ENCODE measurements around the gene PHLDA3.

PHLDA3 gene

DNA sequence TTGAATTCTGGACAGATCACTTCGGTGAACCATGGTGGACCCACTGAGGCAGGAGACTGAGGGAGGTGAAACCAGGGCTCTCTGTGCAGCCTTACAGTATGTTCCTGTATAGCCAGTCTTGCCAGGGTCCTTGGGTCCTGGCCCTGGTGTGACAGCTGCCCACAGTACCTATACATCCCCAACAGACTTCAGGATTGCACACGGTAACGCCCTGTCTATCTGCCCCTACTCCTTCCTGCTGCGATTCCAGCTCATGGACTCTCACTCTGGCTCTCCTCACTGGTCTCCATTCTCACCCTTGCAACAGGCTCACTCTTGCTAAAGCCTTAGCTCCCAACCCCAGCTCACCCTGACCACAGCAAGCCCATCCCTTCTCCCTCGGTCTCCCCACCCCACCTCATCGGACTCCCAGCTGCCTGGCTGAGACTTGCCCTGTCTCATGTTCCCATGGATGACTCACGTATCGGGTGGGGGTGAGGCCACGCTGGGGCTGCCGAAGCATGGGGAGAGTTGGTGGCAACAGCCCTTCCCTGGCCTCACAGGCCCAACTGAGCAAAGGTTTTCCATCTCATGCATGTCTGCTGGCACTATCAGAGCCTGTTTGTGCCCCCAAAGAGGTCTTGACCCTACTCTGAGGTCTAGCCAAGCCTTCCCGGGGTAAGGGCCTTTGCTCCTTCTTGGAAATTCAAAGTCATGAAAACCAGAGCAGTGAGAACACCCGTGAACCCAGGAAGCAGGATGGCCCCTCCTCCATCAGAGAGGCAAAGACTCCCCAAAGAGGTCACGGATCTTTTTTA lies 7.1 kb downstream of the PHLDA3 start (continued):
- TF ChIP-seq, protein P1, sequence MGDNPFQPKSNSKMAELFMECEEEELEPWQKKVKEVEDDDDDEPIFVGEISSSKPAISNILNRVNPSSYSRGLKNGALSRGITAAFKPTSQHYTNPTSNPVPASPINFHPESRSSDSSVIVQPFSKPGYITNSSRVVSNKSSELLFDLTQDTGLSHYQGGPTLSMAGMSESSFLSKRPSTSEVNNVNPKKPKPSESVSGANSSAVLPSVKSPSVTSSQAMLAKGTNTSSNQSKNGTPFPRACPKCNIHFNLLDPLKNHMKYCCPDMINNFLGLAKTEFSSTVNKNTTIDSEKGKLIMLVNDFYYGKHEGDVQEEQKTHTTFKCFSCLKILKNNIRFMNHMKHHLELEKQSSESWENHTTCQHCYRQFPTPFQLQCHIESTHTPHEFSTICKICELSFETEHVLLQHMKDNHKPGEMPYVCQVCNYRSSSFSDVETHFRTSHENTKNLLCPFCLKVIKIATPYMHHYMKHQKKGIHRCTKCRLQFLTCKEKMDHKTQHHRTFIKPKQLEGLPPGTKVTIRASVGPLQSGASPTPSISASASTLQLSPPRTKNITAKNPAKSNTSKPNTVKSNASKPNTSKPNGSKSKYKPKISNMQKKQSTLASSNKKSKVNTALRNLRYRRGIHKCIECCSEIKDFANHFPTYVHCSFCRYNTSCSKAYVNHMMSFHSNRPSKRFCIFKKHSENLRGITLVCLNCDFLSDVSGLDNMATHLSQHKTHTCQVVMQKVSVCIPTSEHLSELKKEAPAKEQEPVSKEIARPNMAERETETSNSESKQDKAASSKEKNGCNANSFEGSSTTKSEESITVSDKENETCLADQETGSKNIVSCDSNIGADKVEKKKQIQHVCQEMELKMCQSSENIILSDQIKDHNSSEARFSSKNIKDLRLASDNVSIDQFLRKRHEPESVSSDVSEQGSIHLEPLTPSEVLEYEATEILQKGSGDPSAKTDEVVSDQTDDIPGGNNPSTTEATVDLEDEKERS (tag by site-specific recombination; IDR thresholded peaks at IDR 0.05), result no peak
- TF ChIP-seq ZNF830 (tag by site-specific recombination; IDR thresholded peaks at IDR 0.05; ENCODE audit: low read depth) (no peak), GLIS1 (tag by site-specific recombination; IDR thresholded peaks at IDR 0.05) (peak; percentile 78), ZBTB8A (tag by site-specific recombination; IDR thresholded peaks at IDR 0.05) (0 out of 2 replicates have a peak, but pooled peaks have one; percentile 14), ZNF19 (tag by site-specific recombination; IDR thresholded peaks at IDR 0.05; ENCODE audit: low read depth) (no peak), ZNF560 (tag by site-specific recombination; IDR thresholded peaks at IDR 0.05; ENCODE audit: borderline replicate concordance) (no peak), ZBTB20 (tag by site-specific recombination; IDR thresholded peaks at IDR 0.05) (peak; percentile 82), ZNF510 (tag by site-specific recombination; IDR thresholded peaks at IDR 0.05; ENCODE audit: insufficient replicate concordance) (no peak), ZNF660 (tag by site-specific recombination; IDR thresholded peaks at IDR 0.05) (peak; percentile 47; the same call in 1 of the 2 replicates), ZNF202 (tag by site-specific recombination; IDR thresholded peaks at IDR 0.05; ENCODE audit: borderline replicate concordance) (no peak), ZEB2 (tag by site-specific recombination; IDR thresholded peaks at IDR 0.05) (peak; percentile 71), ZBTB7A (tag by site-specific recombination; IDR thresholded peaks at IDR 0.05; ENCODE audit: low read depth) (no peak), ZNF843 (tag by site-specific recombination; IDR thresholded peaks at IDR 0.05) (no peak), ZNF624 (tag by site-specific recombination; IDR thresholded peaks at IDR 0.05) (no peak), ZNF146 (tag by site-specific recombination; IDR thresholded peaks at IDR 0.05) (no peak), PRDM1 (tag by site-specific recombination; IDR thresholded peaks at IDR 0.05) (peak; percentile 70)
- TF ChIP-seq, protein P2, sequence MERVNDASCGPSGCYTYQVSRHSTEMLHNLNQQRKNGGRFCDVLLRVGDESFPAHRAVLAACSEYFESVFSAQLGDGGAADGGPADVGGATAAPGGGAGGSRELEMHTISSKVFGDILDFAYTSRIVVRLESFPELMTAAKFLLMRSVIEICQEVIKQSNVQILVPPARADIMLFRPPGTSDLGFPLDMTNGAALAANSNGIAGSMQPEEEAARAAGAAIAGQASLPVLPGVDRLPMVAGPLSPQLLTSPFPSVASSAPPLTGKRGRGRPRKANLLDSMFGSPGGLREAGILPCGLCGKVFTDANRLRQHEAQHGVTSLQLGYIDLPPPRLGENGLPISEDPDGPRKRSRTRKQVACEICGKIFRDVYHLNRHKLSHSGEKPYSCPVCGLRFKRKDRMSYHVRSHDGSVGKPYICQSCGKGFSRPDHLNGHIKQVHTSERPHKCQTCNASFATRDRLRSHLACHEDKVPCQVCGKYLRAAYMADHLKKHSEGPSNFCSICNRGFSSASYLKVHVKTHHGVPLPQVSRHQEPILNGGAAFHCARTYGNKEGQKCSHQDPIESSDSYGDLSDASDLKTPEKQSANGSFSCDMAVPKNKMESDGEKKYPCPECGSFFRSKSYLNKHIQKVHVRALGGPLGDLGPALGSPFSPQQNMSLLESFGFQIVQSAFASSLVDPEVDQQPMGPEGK (tag by site-specific recombination; IDR thresholded peaks at IDR 0.05), result peak; percentile 97
- TF ChIP-seq, protein P3, sequence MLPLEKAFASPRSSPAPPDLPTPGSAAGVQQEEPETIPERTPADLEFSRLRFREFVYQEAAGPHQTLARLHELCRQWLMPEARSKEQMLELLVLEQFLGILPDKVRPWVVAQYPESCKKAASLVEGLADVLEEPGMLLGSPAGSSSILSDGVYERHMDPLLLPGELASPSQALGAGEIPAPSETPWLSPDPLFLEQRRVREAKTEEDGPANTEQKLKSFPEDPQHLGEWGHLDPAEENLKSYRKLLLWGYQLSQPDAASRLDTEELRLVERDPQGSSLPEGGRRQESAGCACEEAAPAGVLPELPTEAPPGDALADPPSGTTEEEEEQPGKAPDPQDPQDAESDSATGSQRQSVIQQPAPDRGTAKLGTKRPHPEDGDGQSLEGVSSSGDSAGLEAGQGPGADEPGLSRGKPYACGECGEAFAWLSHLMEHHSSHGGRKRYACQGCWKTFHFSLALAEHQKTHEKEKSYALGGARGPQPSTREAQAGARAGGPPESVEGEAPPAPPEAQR (tag by site-specific recombination; IDR thresholded peaks at IDR 0.05), result no peak
- TF ChIP-seq, protein P4, sequence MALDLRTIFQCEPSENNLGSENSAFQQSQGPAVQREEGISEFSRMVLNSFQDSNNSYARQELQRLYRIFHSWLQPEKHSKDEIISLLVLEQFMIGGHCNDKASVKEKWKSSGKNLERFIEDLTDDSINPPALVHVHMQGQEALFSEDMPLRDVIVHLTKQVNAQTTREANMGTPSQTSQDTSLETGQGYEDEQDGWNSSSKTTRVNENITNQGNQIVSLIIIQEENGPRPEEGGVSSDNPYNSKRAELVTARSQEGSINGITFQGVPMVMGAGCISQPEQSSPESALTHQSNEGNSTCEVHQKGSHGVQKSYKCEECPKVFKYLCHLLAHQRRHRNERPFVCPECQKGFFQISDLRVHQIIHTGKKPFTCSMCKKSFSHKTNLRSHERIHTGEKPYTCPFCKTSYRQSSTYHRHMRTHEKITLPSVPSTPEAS (tag by site-specific recombination; IDR thresholded peaks at IDR 0.05), result 0 out of 2 replicates have a peak, but pooled peaks have one; percentile 27
- TF ChIP-seq, protein P5, sequence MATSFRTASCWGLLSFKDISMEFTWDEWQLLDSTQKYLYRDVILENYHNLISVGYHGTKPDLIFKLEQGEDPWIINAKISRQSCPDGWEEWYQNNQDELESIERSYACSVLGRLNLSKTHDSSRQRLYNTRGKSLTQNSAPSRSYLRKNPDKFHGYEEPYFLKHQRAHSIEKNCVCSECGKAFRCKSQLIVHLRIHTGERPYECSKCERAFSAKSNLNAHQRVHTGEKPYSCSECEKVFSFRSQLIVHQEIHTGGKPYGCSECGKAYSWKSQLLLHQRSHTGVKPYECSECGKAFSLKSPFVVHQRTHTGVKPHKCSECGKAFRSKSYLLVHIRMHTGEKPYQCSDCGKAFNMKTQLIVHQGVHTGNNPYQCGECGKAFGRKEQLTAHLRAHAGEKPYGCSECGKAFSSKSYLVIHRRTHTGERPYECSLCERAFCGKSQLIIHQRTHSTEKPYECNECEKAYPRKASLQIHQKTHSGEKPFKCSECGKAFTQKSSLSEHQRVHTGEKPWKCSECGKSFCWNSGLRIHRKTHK (tag by site-specific recombination; IDR thresholded peaks at IDR 0.05), result no peak
- TF ChIP-seq, protein P6, sequence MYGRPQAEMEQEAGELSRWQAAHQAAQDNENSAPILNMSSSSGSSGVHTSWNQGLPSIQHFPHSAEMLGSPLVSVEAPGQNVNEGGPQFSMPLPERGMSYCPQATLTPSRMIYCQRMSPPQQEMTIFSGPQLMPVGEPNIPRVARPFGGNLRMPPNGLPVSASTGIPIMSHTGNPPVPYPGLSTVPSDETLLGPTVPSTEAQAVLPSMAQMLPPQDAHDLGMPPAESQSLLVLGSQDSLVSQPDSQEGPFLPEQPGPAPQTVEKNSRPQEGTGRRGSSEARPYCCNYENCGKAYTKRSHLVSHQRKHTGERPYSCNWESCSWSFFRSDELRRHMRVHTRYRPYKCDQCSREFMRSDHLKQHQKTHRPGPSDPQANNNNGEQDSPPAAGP (tag by site-specific recombination; IDR thresholded peaks at IDR 0.05), result peak; percentile 90
- TF ChIP-seq, protein P7, sequence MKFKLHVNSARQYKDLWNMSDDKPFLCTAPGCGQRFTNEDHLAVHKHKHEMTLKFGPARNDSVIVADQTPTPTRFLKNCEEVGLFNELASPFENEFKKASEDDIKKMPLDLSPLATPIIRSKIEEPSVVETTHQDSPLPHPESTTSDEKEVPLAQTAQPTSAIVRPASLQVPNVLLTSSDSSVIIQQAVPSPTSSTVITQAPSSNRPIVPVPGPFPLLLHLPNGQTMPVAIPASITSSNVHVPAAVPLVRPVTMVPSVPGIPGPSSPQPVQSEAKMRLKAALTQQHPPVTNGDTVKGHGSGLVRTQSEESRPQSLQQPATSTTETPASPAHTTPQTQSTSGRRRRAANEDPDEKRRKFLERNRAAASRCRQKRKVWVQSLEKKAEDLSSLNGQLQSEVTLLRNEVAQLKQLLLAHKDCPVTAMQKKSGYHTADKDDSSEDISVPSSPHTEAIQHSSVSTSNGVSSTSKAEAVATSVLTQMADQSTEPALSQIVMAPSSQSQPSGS (tag by site-specific recombination; IDR thresholded peaks at IDR 0.05; ENCODE audit: low read depth), result no peak
